B cell (primary cell): Measurements from ENCODE around the gene ZNF587B. TPM values are rescaled to one million over a fixed set of nuclear protein-coding genes. Genes with fewer than 3 reads are reported as not detected.
"Not testable (repeated sequence)": the region's sequence is repeated elsewhere in the genome, so short reads cannot be mapped to it uniquely, and the experiment has no call there.

Experiments
- ATAC-seq: fragments of 200-7000 bp; cut with Tn5 transposase; one replicate; pipeline ENCODE4 v1.10.0; 2021; ENCODE audit warnings: low read depth, mild to moderate bottlenecking, moderate number of reproducible peaks, moderate library complexity
- CTCF ChIA-PET: fragments of 350-600 bp; sonication (Branson Sonifier 250); formaldehyde crosslinking; loops from one replicate; lab custom pipeline; 2021; ENCODE audit warnings: antibody characterized with exemption, inconsistent platforms; lab: Charles Lee
- POLR2A ChIA-PET: fragments of 350-600 bp; sonication (Branson Sonifier 250); formaldehyde crosslinking; loops from one replicate; lab custom pipeline; 2021; ENCODE audit warnings: antibody characterized with exemption; lab: Charles Lee
- DNase-seq: peaks from one replicate; pipeline ENCODE4 v3.0.0; 2013
- H2AFZ ChIP-seq: 2 replicates; pipeline ENCODE4 v1.6.1; 2012; ENCODE audit warnings: mild to moderate bottlenecking, low read depth, low read length; ENCODE audit not compliant: insufficient read depth, poor library complexity, severe bottlenecking
- H3K27ac ChIP-seq, 2 donors: 1 replicate in 1 of 2; 2 replicates in 1 of 2; pipeline ENCODE4 v1.5.1; 2012 to 2013; ENCODE audit warnings: low read length in 2 of 2, mild to moderate bottlenecking in 2 of 2, moderate library complexity in 1 of 2
- H3K27me3 ChIP-seq, 4 experiments: fragments of 200-600 bp in 1 of 4; sonication (generic) in 1 of 4; replicated peaks in 1 of 4; 1 replicate in 2 of 4; 2 replicates in 2 of 4; pipeline versions ENCODE4 v1.6.1 to v1.7.0; 2013 to 2016; ENCODE audit warnings: low read length in 3 of 4, mild to moderate bottlenecking in 2 of 4, mixed read lengths in 1 of 4, moderate library complexity in 1 of 4; ENCODE audit not compliant: insufficient read depth in 4 of 4, control insufficient read depth in 3 of 4; ENCODE audit errors: control extremely low read depth in 1 of 4
- H3K36me3 ChIP-seq, 2 experiments: replicated peaks in 1 of 2; 1 replicate in 1 of 2; 2 replicates in 1 of 2; pipeline versions ENCODE4 v1.6.1 to v1.7.1; 2013; ENCODE audit warnings: low read length in 1 of 2; ENCODE audit not compliant: insufficient read depth in 2 of 2, control insufficient read depth in 1 of 2; ENCODE audit errors: control extremely low read depth in 1 of 2, extremely low read depth in 1 of 2
- H3K4me1 ChIP-seq, 2 donors: fragments of 200-600 bp in 1 of 2; sonication (generic) in 1 of 2; 1 replicate in 1 of 2; 2 replicates in 1 of 2; pipeline versions ENCODE4 v1.5.1 to v1.6.1; 2013 to 2017; ENCODE audit warnings: low read length in 2 of 2; ENCODE audit not compliant: control insufficient read depth in 2 of 2, insufficient read depth in 2 of 2
- H3K4me2 ChIP-seq: replicated peaks from 2 replicates; pipeline ENCODE3; 2012; ENCODE audit warnings: mild to moderate bottlenecking, low read depth, low read length; ENCODE audit not compliant: poor library complexity, severe bottlenecking
- H3K4me3 ChIP-seq, 5 experiments: fragments of 200-600 bp in 1 of 5; sonication (generic) in 1 of 5; 1 replicate in 3 of 5; 2 replicates in 2 of 5; pipeline versions ENCODE4 v1.5.1 to v1.7.0; 2011 to 2016; ENCODE audit warnings: low read length in 4 of 5, mild to moderate bottlenecking in 4 of 5, low read depth in 2 of 5, control low read depth in 1 of 5, moderate library complexity in 1 of 5; ENCODE audit not compliant: insufficient read depth in 1 of 5; ENCODE audit errors: control extremely low read depth in 1 of 5, extremely low read depth in 1 of 5
- H3K79me2 ChIP-seq: fragments of 200-600 bp; sonication (generic); one replicate; pipeline ENCODE4 v1.6.0; 2016; ENCODE audit warnings: low read length; ENCODE audit not compliant: control insufficient read depth, insufficient read depth
- H3K9ac ChIP-seq: fragments of 200-600 bp; sonication (generic); 2 replicates; pipeline ENCODE4 v1.6.1; 2017; ENCODE audit warnings: mild to moderate bottlenecking, low read length, moderate library complexity
- H3K9me3 ChIP-seq, 3 donors: one replicate each; pipeline versions ENCODE4 v1.6.1 to v1.7.1; 2013; ENCODE audit warnings: low read length in 2 of 3; ENCODE audit not compliant: control insufficient read depth in 2 of 3, insufficient read depth in 1 of 3; ENCODE audit errors: control extremely low read depth in 1 of 3
- H4K20me1 ChIP-seq: 2 replicates; pipeline ENCODE4 v1.6.0; 2012; ENCODE audit warnings: mild to moderate bottlenecking, low read length; ENCODE audit not compliant: insufficient read depth, control insufficient read depth, poor library complexity, severe bottlenecking
- H3K27ac Mint-ChIP-seq: one replicate; pipeline ENCODE4 v1.8.0; 2021; ENCODE audit warnings: mixed read lengths
- H3K27me3 Mint-ChIP-seq: one replicate; pipeline ENCODE4 v1.8.0; 2021; ENCODE audit warnings: mixed read lengths
- H3K4me1 Mint-ChIP-seq: one replicate; pipeline ENCODE4 v1.8.0; 2021; ENCODE audit warnings: mixed read lengths
- H3K4me3 Mint-ChIP-seq: one replicate; pipeline ENCODE4 v1.8.0; 2021; ENCODE audit warnings: mixed read lengths
- H3K9me3 Mint-ChIP-seq: one replicate; pipeline ENCODE4 v1.8.0; 2022; ENCODE audit warnings: mixed read lengths; ENCODE audit not compliant: insufficient read depth
- CTCF ChIP-seq: fragments of 200-600 bp; IDR thresholded peaks from one replicate; pipeline ENCODE4 v1.8.0; 2022; ENCODE audit warnings: antibody characterized with exemption, mild to moderate bottlenecking
- EZH2 ChIP-seq: IDR thresholded peaks from 2 replicates; pipeline ENCODE4 v1.6.1; 2012; ENCODE audit warnings: borderline replicate concordance, low read depth, mild to moderate bottlenecking, moderate library complexity, low read length; ENCODE audit not compliant: insufficient read depth, poor library complexity, severe bottlenecking
- WGBS: methylation state at CpG from one replicate; pipeline ENCODE4 v1.1.5; 2013; ENCODE audit warnings: missing lambda C conversion rate; ENCODE audit not compliant: insufficient coverage; 5-methylcytosine and 5-hydroxymethylcytosine counted together
- intact Hi-C: fragments of 100-400 bp; cut with micrococcal nuclease; formaldehyde crosslinking; loops from one replicate; pipeline ENCODE4 v1.10.0; 2022
- polyA plus RNA-seq: library from polyadenylated mRNA; depleted of rRNA; stranded (reverse); fragments of >200 nt; gene quantifications from 2 replicates; pipeline ENCODE4 v1.2.3, GENCODE V29; 2012
- total RNA-seq, 2 donors: library from RNA; stranded (reverse); fragments of 120-200 nt in 1 of 2; gene quantifications; 1 replicate in 1 of 2; 2 replicates in 1 of 2; pipeline versions ENCODE4 v1.2.3 to v1.2.4, GENCODE V29; 2013 to 2022

Gene ZNF587B
- total and polyA plus RNA-seq, 2 donors (not counting 1 experiment from before 2014, with no cell fraction given): 9.9 to 29.1 TPM

- no peaks in the 10 kb centered on the region for H3K27me3 Mint-ChIP-seq
- WGBS: 96% methylated on average over 3 of the region's 4 CpGs
- Histone ChIP-seq H3K9ac (no peak overlapping the region), H3K79me2 (peaks cover 61% of the 10 kb centered on the region), H3K27ac (no peak overlapping the region), H3K4me1 (no peaks in the 10 kb centered on the region), H3K36me3 (peaks cover 0 to 25% of the 10 kb centered on the region in 2 experiments), H3K4me2 (no peak overlapping the region), H2AFZ (no peak overlapping the region), H3K27me3 (no peaks in the 10 kb centered on the region), H3K9me3 (peaks cover 0 to 33% (median 0%) of the 10 kb centered on the region in 3 donors), H3K4me3 (no peak overlapping the region), H4K20me1 (peaks cover 13% of the 10 kb centered on the region)
- H3K4me1 Mint-ChIP-seq: peaks cover 9% of the 10 kb centered on the region
- H3K4me3 Mint-ChIP-seq: no peak overlapping the region
- H3K9me3 Mint-ChIP-seq: peaks cover 7% of the 10 kb centered on the region
- intact Hi-C loops: no loop called here
- TF ChIP-seq CTCF (no peak), EZH2 (no peak)
- DNase-seq (no peak), ATAC-seq (no peak)
- ChIA-PET POLR2A (no interaction called here), CTCF (no interaction called here)
- H3K27ac Mint-ChIP-seq: no peak overlapping the region
These were observed 40.8 kb upstream of the ZNF587B start for GRCh38 chr19:57789288-57789687.

- H2AFZ ChIP-seq, H3K9me3 Mint-ChIP-seq, H3K27me3 ChIP-seq, H3K9ac ChIP-seq, H3K4me3 Mint-ChIP-seq, H4K20me1 ChIP-seq, H3K9me3 ChIP-seq, H3K27me3 Mint-ChIP-seq, CTCF ChIA-PET, H3K4me3 ChIP-seq, H3K27ac ChIP-seq, ATAC-seq, intact Hi-C loops, H3K27ac Mint-ChIP-seq, DNase-seq, H3K4me1 ChIP-seq, H3K4me2 ChIP-seq: not testable (repeated sequence)
- POLR2A ChIA-PET: interaction anchor here (0.6 kb wide), 1 partner anchor 59 kb away, joined by 3 read pairs; no protein-coding TSS in a partner anchor
- WGBS: no CpG with 5 or more reads among the region's 1 CpG
- peaks cover 12% of the 10 kb centered on the region for H3K4me1 Mint-ChIP-seq
- Histone ChIP-seq H3K79me2 (peaks cover 37% of the 10 kb centered on the region), H3K36me3 (peaks cover 8 to 36% of the 10 kb centered on the region in 2 experiments)
These were observed 33.5 kb upstream of the ZNF587B start for GRCh38 chr19:57796580-57796979.
